Measurements from ENCODE around the gene MPO.
A peak's percentile ranks its signal among the peaks of the same experiment; 100 is the strongest.

The MPO gene

GRCh38 chr17:58326609-58327362, 46.1 kb upstream of the MPO start:
- no peak overlapping the region for H3K4me3 ChIP-seq (ENCODE audit: control insufficient read depth, low read depth, low read length)
- no peak for DNase-seq (ENCODE audit: low read depth)
- TF ChIP-seq CTCF (IDR thresholded peaks at IDR 0.05; ENCODE audit: control insufficient read depth, insufficient read depth, low read depth, low read length, missing control alignments): no peak

- DNase-seq (ENCODE audit: low read depth): no peak
- TF ChIP-seq CTCF (IDR thresholded peaks at IDR 0.05; ENCODE audit: control insufficient read depth, insufficient read depth, low read depth, low read length, missing control alignments): no peak
- H3K4me3 ChIP-seq (ENCODE audit: control insufficient read depth, low read depth, low read length): no peak overlapping the region
Measured at GRCh38 chr17:58325976-58326468, 45.3 kb upstream of the MPO start.

- no peak for TF ChIP-seq CTCF (IDR thresholded peaks at IDR 0.05; ENCODE audit: control insufficient read depth, insufficient read depth, low read depth, low read length, missing control alignments)
- DNase-seq (ENCODE audit: low read depth): no peak
- H3K4me3 ChIP-seq (ENCODE audit: control insufficient read depth, low read depth, low read length): no peak overlapping the region
Measured at GRCh38 chr17:58325289-58325726, 44.6 kb upstream of the MPO start.

GRCh38 chr17:58324409-58325288, 43.9 kb upstream of the MPO start:
- no peak for DNase-seq (ENCODE audit: low read depth)
- H3K4me3 ChIP-seq (ENCODE audit: control insufficient read depth, low read depth, low read length): peak overlapping the region; percentile 40

GRCh38 chr17:58324056-58324408, 43.3 kb upstream of the MPO start:
- no peak for DNase-seq (ENCODE audit: low read depth)
- TF ChIP-seq CTCF (IDR thresholded peaks at IDR 0.05; ENCODE audit: control insufficient read depth, insufficient read depth, low read depth, low read length, missing control alignments): no peak
- H3K4me3 ChIP-seq (ENCODE audit: control insufficient read depth, low read depth, low read length): no peak overlapping the region

More at GRCh38 chr17:58324409-58325288, 43.9 kb upstream of the MPO start:
- TF ChIP-seq CTCF (IDR thresholded peaks at IDR 0.05; ENCODE audit: control insufficient read depth, insufficient read depth, low read depth, low read length, missing control alignments): no peak

- no peak for TF ChIP-seq CTCF (IDR thresholded peaks at IDR 0.05; ENCODE audit: control insufficient read depth, insufficient read depth, low read depth, low read length, missing control alignments)
- no peak overlapping the region for H3K4me3 ChIP-seq (ENCODE audit: control insufficient read depth, low read depth, low read length)
- no peak for DNase-seq (ENCODE audit: low read depth)
Measured at GRCh38 chr17:58323366-58324055, 42.8 kb upstream of the MPO start.
